Islet precursor cell (in vitro differentiated cells): Measurements from ENCODE around the gene MRPL55.
"Not testable (repeated sequence)": the region's sequence is repeated elsewhere in the genome, so short reads cannot be mapped to it uniquely, and the experiment has no call there.

ENCODE experiments used
- DNase-seq: peaks from one replicate; pipeline ENCODE4 v3.0.0-alpha.2; 2018

MRPL55 gene

DNA sequence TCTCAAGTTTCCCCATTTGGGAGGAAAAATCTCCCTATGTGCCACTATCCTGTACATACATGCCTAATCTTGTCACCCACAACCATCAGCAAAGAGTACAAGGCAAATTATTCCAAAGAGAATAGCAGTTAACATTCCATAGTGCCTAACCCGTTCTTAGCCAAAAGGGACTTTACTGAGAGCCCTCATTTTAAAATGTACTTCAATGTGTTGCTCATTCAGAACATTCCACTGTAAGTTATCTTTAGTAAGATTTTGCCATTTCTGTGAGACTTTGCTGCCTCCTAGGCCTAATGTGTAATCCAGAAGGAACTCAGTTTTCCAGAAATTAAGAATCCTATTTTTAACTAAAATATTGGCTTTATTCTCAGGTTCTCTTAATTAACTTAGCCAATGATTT lies 11.3 kb upstream of the MRPL55 start:
- no peak for DNase-seq

DNA sequence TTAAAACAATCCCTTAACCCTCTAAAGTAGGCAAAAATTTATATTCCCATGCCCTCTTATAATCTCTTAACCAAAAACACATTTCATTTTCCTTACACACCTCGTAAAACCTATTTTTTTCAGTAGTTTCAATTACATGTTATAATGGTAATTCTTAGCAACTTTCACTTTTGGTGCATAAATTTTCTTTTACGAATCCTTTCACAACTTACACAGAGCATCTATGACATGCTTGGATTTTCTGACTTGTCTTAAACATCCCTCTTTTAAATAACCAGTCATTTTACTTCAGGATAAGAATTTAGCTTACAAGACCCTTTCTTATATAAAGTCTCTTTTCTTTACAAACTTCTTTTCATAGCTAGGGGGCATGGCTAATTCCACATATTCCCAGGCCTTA lies 8.9 kb upstream of the MRPL55 start:
- no peak for DNase-seq

DNA sequence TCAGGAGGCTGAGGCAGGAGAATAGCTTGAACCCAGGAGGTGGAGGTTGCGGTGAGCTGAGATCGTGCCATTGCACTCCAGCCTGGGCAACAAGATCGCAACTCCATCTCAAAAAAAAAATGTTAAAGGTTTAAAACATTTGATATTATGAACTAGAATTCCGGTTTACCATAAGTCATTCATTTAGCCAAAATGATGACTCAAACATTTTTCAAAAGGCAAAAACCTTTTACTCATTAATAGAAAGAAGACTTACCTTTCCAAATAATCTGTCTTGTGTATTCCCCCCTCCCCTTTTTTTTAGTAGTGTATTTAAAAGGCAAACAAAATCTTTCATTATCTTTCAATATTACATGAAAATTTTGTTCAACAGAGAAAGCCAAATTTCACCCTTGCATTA lies 8.2 kb upstream of the MRPL55 start:
- DNase-seq = no peak

DNA sequence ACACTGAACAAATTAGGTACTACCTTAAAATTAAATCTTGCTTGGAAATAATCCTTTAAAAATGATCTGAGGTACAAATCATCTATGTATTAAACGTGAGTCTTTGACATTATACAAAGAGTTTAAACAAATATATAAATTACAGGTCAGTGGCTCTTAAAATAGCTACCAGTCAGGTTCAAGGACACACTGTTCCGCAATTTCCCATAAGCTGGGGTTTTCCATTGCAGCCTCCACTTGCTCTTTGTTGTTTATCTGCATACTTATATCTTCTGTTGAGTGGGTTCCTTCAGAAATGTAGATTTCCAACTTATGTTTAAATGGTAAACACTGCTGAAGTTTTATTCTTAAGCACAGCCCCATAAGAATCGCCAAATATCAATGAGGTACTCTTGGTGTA lies 5.7 kb upstream of the MRPL55 start:
- DNase-seq = no peak

DNA sequence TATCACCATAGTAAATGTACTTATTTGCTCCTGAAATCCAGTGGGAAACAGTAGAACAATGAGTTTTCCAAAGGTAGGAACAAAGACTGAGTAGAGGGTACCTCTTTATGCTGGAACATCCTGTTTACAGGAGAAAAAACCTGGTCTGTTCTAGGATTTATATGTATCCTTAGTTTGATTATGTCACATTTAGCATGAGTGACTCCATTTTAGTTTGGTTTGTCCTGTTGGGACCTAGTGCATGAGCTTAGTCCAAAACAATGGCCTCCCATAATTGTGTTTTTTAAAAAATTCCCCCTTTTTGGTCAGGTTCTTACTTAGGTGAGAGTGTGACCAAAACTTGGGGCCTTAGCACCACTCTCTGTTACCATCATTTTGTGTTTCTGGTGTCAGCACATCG lies 3.5 kb upstream of the MRPL55 start:
- no peak for DNase-seq

DNA sequence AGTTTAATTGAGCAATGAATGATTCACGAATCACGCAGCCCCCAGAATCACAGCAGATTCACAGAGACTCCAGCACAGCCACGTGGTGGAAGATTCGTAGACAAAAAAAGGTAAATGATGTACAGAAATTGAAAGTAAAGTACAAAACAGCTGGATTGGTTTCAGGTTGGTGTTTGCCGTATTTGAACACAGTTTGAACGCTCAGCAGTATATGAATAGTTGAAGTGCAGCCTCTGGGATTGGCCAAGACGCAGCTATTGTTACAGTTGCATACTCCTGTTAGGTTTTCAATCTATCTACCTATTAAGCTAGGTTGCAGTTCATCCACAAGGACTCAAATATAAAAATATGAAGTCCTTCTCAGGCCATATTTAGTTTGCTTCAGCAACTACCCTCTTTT lies 3.1 kb upstream of the MRPL55 start:
- DNase-seq = no peak

DNA sequence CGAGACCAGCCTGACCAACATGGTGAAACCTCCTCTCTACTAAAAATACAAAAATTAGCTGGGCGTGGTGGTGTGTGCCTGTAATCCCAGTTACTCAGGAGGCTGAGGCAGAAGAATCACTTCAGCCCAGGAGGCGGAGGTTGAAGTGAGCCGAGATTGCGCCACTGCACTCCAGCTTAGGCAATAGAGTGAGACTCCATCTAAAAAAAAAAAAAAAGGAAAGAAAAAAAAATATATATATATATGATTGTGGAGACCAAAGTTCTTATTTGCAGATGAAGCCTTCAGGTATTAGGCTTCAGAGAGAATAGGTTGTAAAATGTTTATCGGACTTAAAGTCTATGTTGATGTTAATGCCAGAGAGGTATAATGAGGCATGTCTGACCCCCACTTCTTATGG lies 2.2 kb upstream of the MRPL55 start:
- DNase-seq = not testable (repeated sequence)

DNA sequence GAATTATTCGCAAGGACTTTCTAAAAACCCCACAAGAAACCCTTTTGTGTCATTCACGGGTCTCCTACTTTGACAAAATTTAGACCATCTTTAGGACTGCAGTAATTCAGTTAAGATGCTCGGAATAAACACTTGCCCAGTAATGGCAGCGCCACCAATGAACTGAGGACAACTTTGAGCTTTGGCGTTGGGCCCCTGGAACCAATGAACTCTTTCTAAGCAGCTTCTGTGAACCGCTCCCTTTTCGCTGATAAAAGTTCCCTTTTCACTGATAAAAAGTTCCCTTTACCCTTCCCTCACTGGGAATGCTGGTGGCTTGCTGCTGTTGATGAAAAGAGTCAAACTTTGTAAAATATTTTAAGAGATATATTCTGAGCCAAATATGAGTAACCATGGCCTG lies 1.5 kb upstream of the MRPL55 start:
- no peak for DNase-seq

GRCh38 chr1:228109962-228110488 lies 926 bp upstream of the MRPL55 start:
- peak; percentile 77 for DNase-seq

- DNase-seq = no peak
Measured at GRCh38 chr1:228108742-228109072, 392 bp downstream of the MRPL55 start.

DNA sequence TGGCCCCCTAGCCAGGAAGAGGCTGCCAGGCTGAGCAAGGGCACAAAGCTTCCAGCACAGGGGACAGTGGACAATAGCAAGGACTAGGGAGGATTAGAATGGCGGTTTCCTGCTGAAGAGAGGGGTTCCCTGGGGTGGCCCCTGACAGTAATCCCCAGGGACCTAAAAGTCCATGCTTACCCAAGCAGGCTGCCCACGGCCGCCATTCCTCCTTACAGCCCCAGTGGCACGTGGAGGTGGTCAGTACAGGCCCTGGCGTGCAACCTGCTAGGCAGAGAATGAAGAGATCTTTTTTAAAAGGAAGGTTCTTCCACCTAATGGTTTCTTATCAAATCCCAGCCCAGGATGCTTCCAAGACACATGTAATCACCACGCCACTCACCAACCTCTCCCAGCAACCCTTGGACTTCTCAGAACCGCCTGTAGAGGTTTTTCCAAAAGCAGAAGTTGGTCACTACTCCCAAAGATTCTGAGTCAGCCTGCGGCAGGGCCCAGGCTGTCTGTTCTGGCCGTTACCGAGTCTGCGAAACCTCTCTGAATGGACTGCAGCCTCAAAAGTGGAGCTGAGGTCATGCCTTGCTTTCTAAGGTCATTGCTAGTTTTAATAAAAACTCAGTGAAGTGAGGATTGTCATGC lies 926 bp downstream of the MRPL55 start:
- no peak for DNase-seq

- DNase-seq = no peak
Measured at GRCh38 chr1:228107636-228108035, 1.5 kb downstream of the MRPL55 start.

DNA sequence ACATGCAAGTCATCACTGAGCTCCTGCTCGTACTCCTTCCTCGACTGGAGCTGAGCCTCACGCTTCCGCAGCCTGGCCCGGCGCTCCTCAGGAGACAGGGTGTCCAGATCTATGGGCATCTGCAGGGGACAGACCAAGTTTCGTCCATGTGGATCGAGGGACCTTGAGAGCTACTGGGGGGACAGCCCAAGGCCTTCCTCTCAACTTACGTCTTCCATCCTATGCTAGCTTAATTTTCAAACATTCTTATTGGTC lies 2.4 kb downstream of the MRPL55 start:
- no peak for DNase-seq

- DNase-seq = no peak
Measured at GRCh38 chr1:228105996-228106799, 2.9 kb downstream of the MRPL55 start.

GRCh38 chr1:228105270-228105995 lies 3.7 kb downstream of the MRPL55 start:
- no peak for DNase-seq

GRCh38 chr1:228104526-228105269 lies 4.4 kb downstream of the MRPL55 start:
- peak; percentile 58 for DNase-seq

DNA sequence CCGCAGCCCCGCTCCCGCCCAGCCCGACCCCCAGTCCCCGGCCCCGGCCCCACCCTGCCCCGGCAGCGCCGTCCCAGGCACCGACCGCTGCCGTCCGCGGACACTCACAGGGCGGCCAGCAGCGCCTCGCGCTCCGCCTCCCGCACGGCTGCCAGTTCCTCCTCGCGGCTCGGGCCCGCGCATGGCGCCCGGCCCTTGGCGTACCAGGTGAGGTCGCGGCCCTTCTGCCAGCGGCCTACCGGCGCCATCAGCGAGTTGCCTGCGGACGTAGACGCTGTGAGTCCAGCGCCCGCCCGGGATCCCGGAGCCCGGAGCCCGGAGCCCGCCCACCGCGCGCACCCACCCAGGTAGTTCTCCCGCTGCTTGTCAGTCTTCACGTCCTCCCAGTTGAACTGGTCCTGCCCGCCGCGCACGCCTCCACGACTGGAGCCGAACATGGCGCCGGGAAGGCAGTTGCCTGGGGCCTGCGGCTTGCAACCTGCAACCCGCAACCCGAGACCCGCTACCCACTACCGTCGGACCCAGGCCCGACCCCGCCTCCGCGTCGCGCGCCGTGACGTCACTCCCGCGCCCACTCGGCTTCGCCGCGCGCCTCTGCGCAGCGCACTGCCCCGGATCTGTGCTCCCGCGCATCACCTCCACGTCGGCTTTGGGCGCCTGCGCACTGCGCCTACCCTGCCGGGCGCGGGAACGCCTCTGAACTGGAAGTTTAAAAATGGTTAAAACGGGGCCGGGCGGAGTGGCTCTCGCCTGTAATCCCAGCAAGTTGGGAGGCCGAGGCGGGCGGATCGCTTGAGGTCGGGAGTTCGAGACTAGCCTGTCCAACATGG lies 6.1 kb downstream of the MRPL55 start, which contains the start of gene C1orf35:
Gene C1orf35, minus strand, starts transcription at position 535 of the 830 bp plus-strand sequence. Its CDS starts 98 bp downstream, at position 437.
- peak; percentile 97 for DNase-seq

DNA sequence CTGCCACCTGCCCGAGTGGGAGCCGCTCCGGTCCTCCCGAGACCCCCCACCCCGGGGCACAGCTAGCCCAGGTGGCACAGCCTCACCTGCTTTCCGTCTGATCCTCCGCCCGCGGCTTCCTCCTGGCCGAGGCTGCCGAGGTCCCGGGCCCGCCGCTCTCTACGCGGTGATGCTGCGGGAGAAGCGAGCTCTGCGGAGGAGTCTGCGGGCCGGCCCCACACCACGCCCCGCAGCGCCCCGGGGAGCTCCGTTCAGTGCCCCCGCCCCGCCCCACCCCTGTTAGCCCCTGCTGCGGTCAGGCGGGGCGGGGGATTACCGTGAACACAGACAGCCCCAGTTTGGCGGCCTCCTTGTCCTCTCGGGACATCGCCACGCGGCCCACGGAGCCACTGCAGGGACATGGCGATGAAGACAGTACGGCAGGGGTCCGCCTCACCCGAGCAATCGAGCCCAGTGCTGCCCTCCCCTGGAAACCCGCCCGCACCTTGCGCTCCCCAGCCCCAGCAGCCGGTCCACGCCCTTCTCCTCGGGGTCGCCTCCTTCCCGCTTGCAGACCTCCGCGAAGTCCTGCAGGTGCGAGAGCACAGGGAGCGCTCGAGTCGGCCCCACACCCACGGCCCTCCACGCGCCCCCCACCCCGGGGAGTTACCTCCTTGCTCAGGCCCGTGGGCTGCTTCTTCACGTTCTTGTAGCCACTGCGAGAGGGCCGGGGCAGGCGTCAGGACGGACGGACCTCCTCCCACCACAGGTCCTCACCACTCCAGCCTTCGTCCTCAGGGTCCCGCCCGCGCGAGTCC lies 6.9 kb downstream of the MRPL55 start:
- peak; percentile 84 for DNase-seq

- no peak for DNase-seq
Measured at GRCh38 chr1:228101614-228101993, 7.5 kb downstream of the MRPL55 start.

DNA sequence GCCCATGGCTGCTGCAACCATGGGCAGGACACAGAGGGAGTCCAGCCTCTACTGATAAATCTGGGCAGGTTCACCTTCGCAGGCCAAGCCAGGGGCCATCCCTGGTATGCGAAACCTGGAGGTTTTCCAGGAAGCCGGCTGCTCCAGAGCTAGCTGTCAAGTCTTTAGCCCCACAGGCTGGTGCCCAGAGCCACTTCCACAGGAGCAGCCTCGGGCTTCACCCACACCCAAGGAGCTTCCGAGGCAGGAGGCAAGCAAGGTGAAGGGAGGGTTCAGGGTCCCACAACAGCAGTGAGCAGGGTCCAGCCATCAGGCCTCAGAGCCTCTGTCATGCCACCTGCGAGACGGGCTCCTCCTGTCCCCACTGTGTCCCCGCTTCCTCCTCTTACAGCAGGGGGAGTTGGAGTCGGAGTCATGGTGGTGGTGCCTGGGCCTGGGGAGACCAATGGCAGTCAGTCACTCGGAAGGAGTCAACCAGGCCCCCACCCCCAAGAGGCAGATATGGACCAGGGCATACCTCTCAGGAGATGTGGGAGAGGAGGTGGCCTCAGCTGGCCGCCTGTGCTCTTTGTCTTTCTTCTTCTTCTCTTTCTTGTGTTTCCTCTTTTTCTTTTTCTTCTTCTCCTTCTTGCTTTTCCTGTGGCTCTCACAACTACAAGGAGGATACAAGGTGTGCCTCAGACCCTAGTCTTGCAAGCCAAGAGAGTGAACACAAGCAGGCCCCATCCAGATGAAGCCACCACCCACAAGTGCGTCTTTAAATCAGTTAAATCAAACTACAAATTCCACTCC lies 8.1 kb downstream of the MRPL55 start:
- no peak for DNase-seq

- no peak for DNase-seq
Measured at GRCh38 chr1:228099331-228099732, 9.8 kb downstream of the MRPL55 start.
